Mucosa of rectum (tissue), 2 donors: ENCODE data around the gene ALDH1L2.

Source experiments
- H3K27ac ChIP-seq, 2 donors: one replicate each; pipeline ENCODE4 v1.7.0; 2013; ENCODE audit warnings: inconsistent platforms in 2 of 2, low read depth in 2 of 2, low read length in 2 of 2
- H3K27me3 ChIP-seq, 2 donors: one replicate each; pipeline ENCODE4 v1.7.0; 2013; ENCODE audit warnings: low read length in 2 of 2; ENCODE audit not compliant: control insufficient read depth in 2 of 2, insufficient read depth in 2 of 2
- H3K36me3 ChIP-seq, 2 donors: one replicate each; pipeline ENCODE4 v1.7.0; 2013; ENCODE audit warnings: low read length in 2 of 2; ENCODE audit not compliant: control insufficient read depth in 2 of 2, insufficient read depth in 2 of 2
- H3K4me1 ChIP-seq, 2 donors: one replicate each; pipeline ENCODE4 v1.7.0; 2013; ENCODE audit warnings: low read length in 2 of 2, mild to moderate bottlenecking in 1 of 2; ENCODE audit not compliant: control insufficient read depth in 2 of 2, insufficient read depth in 2 of 2
- H3K4me3 ChIP-seq, 2 donors: one replicate each; pipeline ENCODE4 v1.7.0; 2013; ENCODE audit warnings: low read length in 2 of 2
- H3K9ac ChIP-seq, 2 donors: one replicate each; pipeline ENCODE4 v1.7.0; 2013; ENCODE audit warnings: low read length in 2 of 2, low read depth in 1 of 2, mild to moderate bottlenecking in 1 of 2
- H3K9me3 ChIP-seq, 2 donors: one replicate each; pipeline ENCODE4 v1.7.0; 2013; ENCODE audit warnings: low read length in 2 of 2; ENCODE audit not compliant: control insufficient read depth in 2 of 2
- donor health status: healthy.
- donor health status: Normal muscosa, but diverticular disease.

Gene ALDH1L2

DNA sequence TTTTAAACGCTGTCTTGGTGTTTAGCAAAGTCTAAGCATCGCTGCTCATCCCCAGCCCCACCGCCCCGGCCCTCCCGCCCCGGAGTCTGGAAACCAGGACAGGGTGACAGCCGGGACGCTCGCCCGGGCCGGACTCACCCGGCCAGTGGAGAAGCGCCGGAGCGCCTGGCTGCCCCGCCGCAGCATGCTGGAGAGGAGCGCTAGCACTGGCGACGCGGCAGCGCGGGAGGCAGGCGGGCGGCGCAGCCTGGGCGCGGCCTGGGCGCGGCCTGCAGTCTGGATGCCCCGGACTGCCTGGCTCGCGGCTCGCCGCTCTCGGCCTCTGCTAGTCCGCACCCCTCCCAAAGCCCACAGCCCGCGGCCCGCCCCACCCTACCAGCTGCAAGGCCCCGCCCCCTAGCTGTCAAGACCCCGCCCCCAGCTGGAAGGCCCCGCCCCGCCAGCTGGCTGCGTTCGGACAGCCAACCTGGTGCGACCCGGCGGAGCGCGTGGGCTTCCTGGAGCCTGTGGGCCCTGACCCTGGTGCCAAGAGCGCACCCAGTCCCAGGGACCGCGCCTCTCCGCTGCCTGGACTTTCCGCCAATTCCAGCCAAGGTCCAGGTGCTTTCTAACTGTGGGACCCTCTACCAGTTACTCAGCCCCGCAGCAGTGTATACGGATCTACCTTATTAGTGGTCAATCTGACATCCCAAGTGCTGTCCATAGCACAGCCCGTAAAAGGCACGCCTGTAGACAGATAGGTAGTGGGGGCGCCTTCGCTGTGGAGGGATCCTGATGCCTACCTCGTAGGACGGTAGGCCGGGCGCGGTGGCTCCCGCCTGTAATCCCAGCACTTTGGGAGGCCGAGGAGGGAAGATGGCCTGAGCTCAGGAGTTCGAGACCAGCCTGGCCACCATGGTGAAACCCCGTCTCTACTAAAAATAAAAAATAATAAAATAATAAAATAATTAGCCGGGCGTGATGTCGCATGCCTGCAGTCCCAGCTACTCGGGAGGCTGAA, at the start of gene ALDH1L2:
Gene ALDH1L2 (minus strand): TSS at position 208 of the 1,000 bp plus-strand sequence. CDS start 22 bp downstream, at position 186.
- no peaks in the 10 kb centered on the region for H3K9me3 ChIP-seq
- peak within 1 kb of the TSS; percentile 5 to 44 for H3K9ac ChIP-seq
- H3K27ac ChIP-seq, result peak within 1 kb of the TSS in 1 of 2 donors; percentile 28
- H3K4me1 ChIP-seq, result peaks cover 0 to 3% of the 10 kb centered on the region in 2 donors
- peak within 1 kb of the TSS; percentile 61 to 70 for H3K4me3 ChIP-seq
- H3K27me3 ChIP-seq, result peaks cover 0 to 4% of the 10 kb centered on the region in 2 donors
- no peaks in the 10 kb centered on the region for H3K36me3 ChIP-seq

DNA sequence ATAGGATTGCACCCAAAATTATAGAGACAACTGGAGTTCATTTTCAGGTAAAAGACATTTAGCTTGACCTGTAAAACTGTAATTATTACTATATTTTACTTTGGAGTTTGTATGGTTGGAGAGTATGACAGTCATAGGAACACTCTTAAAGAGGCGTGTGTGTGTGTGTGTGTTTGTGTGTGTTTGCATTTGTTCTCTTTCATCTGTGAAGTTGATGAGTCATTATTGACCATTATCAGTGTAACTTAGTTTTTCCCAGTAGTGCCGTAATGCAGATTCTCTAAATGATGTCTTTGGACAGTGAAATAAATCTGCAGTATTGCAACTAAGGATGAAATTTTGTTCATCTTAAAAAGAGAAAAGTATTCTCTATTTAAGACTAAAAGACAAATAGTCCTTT, 36.3 kb upstream of the ALDH1L2 start:
- Histone ChIP-seq H3K9ac (no peak overlapping the region), H3K27me3 (no peaks in the 10 kb centered on the region), H3K4me3 (no peak overlapping the region), H3K27ac (no peak overlapping the region), H3K9me3 (no peaks in the 10 kb centered on the region), H3K36me3 (peaks cover 60 to 62% of the 10 kb centered on the region in 2 donors), H3K4me1 (no peaks in the 10 kb centered on the region)

DNA sequence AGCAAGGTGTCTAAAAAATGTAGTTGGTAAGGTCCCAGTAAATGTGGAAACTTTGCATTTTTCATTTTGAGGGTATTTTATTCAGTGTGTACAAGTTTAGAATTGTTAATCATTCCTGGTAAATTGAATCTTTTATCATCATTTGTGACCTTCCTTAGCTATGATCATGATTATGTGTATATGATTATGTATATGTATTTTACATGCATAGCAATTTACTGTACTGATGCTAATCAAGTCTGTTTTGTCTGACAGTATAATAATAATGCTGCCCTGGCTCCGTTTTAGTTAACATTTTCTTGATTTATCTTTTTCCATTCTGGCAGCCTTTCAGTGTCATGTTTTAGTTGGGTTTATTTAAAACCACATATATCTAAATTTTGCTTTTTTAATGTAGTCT, 32.7 kb upstream of the ALDH1L2 start:
- no peaks in the 10 kb centered on the region for H3K4me1 ChIP-seq
- H3K9me3 ChIP-seq, result no peaks in the 10 kb centered on the region
- H3K4me3 ChIP-seq, result no peak overlapping the region
- H3K36me3 ChIP-seq, result peaks cover 49 to 60% of the 10 kb centered on the region in 2 donors
- no peaks in the 10 kb centered on the region for H3K27me3 ChIP-seq
- H3K9ac ChIP-seq, result no peak overlapping the region
- H3K27ac ChIP-seq, result no peak overlapping the region

DNA sequence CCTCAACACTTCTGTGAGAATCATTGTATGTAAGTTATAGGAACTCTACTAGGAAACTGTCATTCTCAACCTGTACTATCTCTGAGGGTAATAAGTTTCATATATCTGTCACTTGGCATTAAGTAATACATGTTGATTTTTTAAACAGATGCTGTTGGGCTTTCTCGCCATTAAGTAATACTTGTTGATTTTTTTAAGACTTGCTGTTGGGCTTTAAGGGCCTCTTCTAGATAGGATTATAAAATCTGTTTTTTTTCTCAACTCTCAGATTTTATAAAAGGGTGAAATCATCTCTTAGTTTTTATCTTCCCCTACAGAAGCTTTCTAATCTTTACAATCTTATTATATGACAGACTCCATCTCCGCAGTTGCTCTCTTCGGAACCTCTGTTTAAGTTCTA, 28.8 kb upstream of the ALDH1L2 start:
- H3K9me3 ChIP-seq, result no peaks in the 10 kb centered on the region
- H3K36me3 ChIP-seq, result peaks cover 35 to 37% of the 10 kb centered on the region in 2 donors
- peaks cover 11 to 17% of the 10 kb centered on the region in 2 donors for H3K4me1 ChIP-seq
- H3K4me3 ChIP-seq, result no peak overlapping the region
- no peak overlapping the region for H3K9ac ChIP-seq
- no peaks in the 10 kb centered on the region for H3K27me3 ChIP-seq
- no peak overlapping the region for H3K27ac ChIP-seq

DNA sequence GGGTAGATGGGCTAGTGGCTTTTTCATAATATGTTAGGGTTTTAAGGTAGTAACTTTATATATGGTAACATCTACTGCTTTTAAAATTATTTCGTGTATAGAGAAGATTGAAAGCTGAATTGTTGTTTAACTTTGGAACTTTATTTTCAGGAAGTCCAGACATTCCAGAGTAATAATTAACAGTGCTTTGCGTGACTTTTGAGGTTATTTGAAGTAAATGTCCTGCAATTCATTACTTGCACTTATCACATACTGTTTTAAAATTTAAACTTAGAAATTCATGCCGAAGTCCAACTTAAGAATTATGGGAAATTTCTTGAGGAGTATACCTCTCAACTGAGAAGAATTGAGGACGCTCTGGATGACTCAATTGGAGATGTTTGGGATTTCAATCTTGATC, 26.6 kb upstream of the ALDH1L2 start:
- Histone ChIP-seq H3K27me3 (peaks cover 0 to 3% of the 10 kb centered on the region in 2 donors), H3K4me1 (peaks cover 11 to 19% of the 10 kb centered on the region in 2 donors), H3K9me3 (no peaks in the 10 kb centered on the region), H3K36me3 (peaks cover 17 to 18% of the 10 kb centered on the region in 2 donors), H3K9ac (no peak overlapping the region), H3K27ac (no peak overlapping the region), H3K4me3 (no peak overlapping the region)

DNA sequence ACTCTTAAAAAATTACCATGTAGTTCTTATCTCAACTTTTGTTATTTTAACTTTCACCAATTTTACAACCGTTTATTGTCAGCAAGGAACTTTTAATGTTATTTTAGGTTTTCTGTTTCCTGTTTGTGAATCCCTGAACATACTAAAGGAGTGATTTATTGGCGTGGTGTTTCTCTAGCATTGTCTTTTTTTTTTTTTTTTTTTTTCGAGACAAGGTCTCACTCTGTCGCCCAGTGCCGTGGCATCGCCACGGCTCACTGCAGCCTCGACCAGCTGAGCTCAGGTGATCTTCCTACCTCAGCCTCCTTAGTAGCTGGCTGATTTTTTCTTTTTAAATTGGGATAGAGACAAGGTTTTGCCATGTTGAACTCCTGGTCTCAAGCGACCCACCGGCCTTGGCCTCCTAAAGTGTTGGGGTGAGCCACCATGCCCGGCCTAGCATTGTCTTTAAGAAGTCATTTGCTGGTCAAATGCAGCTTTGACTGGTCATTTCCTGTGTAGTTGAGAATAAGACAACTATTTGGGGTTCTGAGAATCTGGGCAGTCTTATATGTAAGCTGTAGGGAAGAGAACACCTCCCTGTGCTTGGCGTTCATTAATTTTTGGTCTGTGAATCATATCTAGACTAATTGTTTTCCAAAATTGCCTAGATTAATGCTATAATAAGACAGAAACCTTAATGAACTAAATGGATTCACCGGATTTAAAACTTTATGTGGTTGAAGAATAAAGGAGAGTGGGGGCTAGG, 25.4 kb upstream of the ALDH1L2 start:
- Histone ChIP-seq H3K36me3 (peaks cover 5 to 11% of the 10 kb centered on the region in 2 donors), H3K9me3 (no peaks in the 10 kb centered on the region), H3K4me1 (peaks cover 11 to 19% of the 10 kb centered on the region in 2 donors), H3K9ac (peak overlapping the region; percentile 20 to 33), H3K27me3 (peaks cover 3 to 4% of the 10 kb centered on the region in 2 donors), H3K27ac (no peak overlapping the region), H3K4me3 (peak overlapping the region; percentile 93 to 96)

DNA sequence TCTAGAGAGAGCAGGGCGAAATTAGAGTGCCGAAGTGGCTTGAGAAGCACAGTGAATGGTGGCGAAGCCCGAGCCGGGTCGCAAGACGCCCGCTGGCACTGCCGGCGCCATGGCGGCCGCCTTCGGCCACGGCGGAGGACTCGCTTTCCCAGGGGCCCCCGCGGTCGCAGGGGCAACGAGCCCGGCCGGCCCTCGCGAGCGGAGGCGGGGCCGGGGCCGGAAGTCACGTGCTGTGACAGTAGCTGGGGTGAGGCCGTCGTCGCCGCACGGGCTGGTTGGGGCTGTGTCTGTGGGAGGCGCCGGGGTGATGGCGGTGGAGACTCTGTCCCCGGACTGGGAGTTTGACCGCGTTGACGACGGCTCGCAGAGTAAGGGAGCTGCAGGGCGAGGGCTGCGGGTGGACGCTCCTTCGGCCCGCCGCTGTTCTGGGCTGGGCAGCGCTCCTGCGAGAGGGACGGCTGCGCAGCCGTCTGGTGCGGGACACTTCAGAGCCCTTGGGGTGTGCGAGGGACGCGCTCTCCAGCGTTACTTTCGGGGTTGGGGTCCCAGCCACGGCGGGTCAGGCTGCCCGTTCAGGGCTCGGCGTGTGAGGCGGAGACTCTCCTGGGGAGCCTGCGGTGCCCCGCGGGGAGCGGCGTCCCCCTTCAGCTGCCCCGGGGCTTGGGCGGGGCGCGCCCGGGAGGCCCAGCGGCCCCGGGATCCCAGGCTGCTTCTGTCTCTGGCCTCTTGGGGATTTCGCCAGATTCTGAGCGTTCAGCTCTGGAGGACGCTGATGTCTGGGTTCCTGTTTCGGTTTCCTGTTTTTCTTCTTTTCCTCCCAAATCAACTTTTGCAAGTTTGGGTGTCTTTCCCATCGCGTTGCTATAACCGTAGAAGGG, 23.5 kb upstream of the ALDH1L2 start, which contains the start of gene WASHC4:
Gene WASHC4 (plus strand): TSS at position 238 of the 878 bp plus-strand sequence. CDS start 70 bp downstream, at position 308.
- Histone ChIP-seq H3K36me3 (peaks cover 0 to 8% of the 10 kb centered on the region in 2 donors), H3K4me3 (peak within 1 kb of the TSS; percentile 93 to 96), H3K9me3 (no peaks in the 10 kb centered on the region), H3K9ac (peak within 1 kb of the TSS; percentile 93), H3K4me1 (peaks cover 11 to 19% of the 10 kb centered on the region in 2 donors), H3K27me3 (peaks cover 3 to 4% of the 10 kb centered on the region in 2 donors), H3K27ac (peak within 1 kb of the TSS; percentile 96 to 99)

DNA sequence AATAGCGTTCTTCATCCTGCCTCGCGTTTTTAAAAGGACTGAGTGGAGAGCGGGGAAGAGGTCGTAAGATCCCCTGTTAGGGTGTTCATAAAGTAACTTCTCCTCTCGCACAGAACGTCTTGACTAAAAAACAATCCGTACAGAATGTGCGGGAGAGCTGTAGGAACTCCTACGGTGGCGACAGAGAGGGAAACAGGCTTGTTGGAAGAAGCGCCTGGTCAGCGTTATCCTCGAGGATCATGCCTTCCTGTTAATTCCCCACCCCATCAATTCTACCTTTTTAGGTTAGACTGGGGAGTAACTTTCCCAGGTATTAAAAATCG, 22.9 kb upstream of the ALDH1L2 start:
- Histone ChIP-seq H3K36me3 (peaks cover 0 to 4% of the 10 kb centered on the region in 2 donors), H3K9ac (peak overlapping the region; percentile 84 to 93), H3K9me3 (no peaks in the 10 kb centered on the region), H3K27ac (peak overlapping the region; percentile 96 to 99), H3K4me3 (peak overlapping the region; percentile 93 to 96), H3K27me3 (peaks cover 3 to 4% of the 10 kb centered on the region in 2 donors), H3K4me1 (peaks cover 11 to 19% of the 10 kb centered on the region in 2 donors)

DNA sequence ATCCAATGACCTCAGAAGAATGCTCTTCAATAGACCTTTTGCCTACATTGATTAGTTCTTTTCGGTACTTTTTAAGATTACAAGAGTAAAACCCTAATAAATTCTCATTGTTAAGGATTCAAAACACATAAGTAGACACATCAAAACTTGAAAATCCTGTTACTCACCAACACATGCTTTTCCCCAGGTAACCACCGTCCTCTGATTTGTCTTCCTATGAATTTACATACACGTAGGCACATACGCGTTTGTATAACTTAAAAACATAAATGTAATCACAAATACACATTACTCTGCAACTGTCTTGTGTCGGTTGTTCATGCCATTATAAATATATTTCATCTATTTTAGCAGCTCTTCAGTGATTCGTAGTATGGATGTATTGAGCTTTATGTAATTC, 22.4 kb upstream of the ALDH1L2 start:
- no peak overlapping the region for H3K27ac ChIP-seq
- peak overlapping the region in 1 of 2 donors; percentile 93 for H3K9ac ChIP-seq
- peaks cover 3 to 4% of the 10 kb centered on the region in 2 donors for H3K27me3 ChIP-seq
- no peaks in the 10 kb centered on the region for H3K36me3 ChIP-seq
- H3K9me3 ChIP-seq, result no peaks in the 10 kb centered on the region
- H3K4me1 ChIP-seq, result peaks cover 11 to 19% of the 10 kb centered on the region in 2 donors
- H3K4me3 ChIP-seq, result peak overlapping the region; percentile 93 to 96
